Measurements from ENCODE around the gene TSGA10IP.
A peak's percentile ranks its signal among the peaks of the same experiment; 100 is the strongest.

TSGA10IP gene

DNA sequence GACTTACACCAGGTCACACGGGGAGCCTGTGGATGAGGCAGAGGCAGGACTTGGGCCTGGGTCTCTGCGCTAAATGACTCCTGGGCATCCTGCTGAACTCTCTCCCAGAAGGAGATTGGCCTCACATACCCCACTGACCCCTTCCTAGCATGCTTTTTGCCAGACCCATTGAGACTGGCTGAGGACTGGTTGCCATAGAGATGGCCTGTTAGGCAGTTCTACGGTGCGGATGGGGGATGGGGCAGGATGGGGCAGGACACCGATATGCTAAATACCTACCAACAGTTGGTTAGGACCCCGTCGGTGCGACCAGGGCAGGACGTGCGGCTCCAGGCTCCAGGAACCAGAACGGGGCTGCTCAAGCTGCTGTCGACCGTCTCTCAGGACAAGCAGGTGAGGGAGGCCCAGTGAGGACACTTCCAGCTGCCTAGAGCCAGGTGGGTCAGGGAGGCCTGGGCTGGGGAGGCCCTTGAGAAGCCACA, at the start of gene TSGA10IP:
TSS of gene TSGA10IP (plus strand) at position 51 of the 482 bp plus-strand sequence. CDS start at position 247, 196 bp downstream.
- TF ChIP-seq, protein P1, sequence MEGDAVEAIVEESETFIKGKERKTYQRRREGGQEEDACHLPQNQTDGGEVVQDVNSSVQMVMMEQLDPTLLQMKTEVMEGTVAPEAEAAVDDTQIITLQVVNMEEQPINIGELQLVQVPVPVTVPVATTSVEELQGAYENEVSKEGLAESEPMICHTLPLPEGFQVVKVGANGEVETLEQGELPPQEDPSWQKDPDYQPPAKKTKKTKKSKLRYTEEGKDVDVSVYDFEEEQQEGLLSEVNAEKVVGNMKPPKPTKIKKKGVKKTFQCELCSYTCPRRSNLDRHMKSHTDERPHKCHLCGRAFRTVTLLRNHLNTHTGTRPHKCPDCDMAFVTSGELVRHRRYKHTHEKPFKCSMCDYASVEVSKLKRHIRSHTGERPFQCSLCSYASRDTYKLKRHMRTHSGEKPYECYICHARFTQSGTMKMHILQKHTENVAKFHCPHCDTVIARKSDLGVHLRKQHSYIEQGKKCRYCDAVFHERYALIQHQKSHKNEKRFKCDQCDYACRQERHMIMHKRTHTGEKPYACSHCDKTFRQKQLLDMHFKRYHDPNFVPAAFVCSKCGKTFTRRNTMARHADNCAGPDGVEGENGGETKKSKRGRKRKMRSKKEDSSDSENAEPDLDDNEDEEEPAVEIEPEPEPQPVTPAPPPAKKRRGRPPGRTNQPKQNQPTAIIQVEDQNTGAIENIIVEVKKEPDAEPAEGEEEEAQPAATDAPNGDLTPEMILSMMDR (IDR thresholded peaks at IDR 0.05; ENCODE audit: low read depth, low read length, missing control alignments), result no peak
- Histone ChIP-seq H3K27ac (no peak within 1 kb of the TSS), H3K27me3 (replicated peaks) (no peaks in the 10 kb centered on the region), H3K36me3 (replicated peaks) (no peaks in the 10 kb centered on the region), H3K4me3 (ENCODE audit: low read depth, low read length) (no peak within 1 kb of the TSS)
- DNase-seq, result no peak
- in situ Hi-C loops (cut with HindIII; ENCODE audit: low pct_ligation_motif_present, low sequenced_read_pairs), result no loop called here

DNA sequence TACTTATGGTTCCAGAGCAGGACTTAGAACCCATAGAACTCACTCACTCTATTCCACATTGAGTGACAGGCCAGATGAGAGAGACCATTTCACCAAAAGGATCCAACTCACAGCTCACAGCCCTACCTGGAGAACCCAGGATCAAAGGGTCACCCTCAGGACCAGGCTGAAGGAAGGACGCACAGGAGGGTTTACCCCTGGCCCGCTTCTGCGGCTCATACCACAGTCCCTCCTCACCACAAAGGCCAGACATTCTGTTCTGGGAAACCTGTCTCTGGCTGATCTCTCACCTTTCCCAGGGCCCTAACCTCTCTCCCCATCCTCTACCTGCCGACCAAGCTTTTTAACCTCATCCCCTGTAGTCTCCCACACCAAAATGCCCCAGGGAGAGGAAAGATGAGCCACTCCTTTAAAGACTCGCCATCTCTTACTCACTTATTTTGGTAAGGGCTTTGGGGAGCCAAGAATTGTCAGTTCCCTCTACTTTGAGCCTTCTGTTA, 49.7 kb upstream of the TSGA10IP start:
- Histone ChIP-seq H3K27me3 (replicated peaks) (no peaks in the 10 kb centered on the region), H3K4me3 (ENCODE audit: low read depth, low read length) (no peak overlapping the region), H3K36me3 (replicated peaks) (peaks cover 61% of the 10 kb centered on the region), H3K27ac (no peak overlapping the region)
- TF ChIP-seq, protein P1 (IDR thresholded peaks at IDR 0.05; ENCODE audit: low read depth, low read length, missing control alignments), result no peak
- in situ Hi-C loops (cut with HindIII; ENCODE audit: low pct_ligation_motif_present, low sequenced_read_pairs), result no loop called here
- no peak for DNase-seq

DNA sequence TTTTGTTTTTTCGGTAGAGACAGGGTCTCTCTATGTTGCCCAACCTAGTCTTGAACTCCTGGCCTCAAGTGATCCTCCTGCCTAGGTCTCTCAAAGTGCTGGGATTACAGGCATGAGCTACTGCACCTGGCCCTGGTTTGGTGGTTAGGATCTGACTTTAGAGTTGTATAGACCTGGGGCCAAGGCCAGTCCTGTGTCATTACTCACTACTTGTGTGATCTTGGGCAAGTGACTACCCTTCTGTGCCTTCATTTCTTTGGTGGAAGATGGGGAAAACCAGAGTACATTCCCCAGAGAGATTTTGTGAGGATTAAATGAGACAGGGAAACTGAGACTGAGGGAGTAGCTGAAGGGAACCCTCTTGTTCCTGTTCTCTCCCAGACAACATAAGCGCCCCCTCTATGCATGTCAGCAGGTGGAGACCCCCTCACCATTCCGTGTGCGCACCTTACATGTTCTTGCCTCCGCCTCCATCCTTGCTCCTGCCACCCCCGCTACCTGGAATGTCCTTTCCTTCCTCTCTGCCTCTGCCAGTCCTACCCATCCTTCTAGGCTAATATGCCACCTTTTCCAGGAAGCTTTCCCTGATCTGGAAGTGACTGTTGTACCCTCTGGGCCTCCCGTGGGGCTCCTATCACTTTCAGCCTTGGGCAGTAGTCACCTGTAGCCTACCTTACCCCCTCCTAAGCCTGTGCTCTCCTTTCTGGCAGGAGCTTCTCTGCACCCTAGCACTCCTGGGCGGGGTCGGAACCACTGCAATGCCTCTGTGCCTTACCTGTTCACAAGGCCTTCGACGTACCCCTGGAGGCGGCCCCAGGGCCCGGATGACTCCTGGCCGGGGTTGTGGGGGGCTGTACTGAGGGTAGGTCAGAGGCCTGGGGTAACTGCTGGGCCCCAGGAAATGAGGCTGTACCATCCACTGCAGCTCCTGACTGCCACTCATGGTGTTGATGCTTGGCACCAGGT, 49.0 kb upstream of the TSGA10IP start:
- TF ChIP-seq, protein P1 (IDR thresholded peaks at IDR 0.05; ENCODE audit: low read depth, low read length, missing control alignments), result no peak
- no peak for DNase-seq
- Histone ChIP-seq H3K36me3 (replicated peaks) (peaks cover 58% of the 10 kb centered on the region), H3K27me3 (replicated peaks) (no peaks in the 10 kb centered on the region), H3K4me3 (ENCODE audit: low read depth, low read length) (peak overlapping the region; percentile 29), H3K27ac (peak overlapping the region; percentile 42)
- in situ Hi-C loops (cut with HindIII; ENCODE audit: low pct_ligation_motif_present, low sequenced_read_pairs), result no loop called here

DNA sequence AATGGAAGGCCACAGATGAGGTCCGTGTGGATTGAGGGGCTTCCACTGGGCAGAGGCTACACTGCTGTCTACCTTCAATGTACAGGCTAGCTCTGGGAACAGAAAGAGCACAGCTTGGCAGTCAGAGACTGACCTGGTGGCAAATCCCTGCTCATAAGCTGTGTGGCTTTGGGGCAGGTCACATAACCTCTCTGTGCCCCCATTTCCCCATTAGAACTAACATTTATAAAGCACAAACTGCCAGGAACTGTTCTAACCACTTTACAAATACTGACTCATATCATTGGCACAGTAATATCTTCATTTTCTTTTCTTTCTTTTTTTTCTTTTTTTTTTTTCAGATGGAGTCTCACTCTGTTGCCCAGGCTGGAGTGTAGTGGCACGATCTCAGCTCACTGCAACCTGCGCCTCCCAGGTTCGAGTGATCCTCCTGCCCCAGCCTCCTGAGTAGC, 48.2 kb upstream of the TSGA10IP start:
- H3K27ac ChIP-seq, result peak overlapping the region; percentile 42
- peak overlapping the region; percentile 95 for H3K4me3 ChIP-seq (ENCODE audit: low read depth, low read length)
- DNase-seq, result no peak
- TF ChIP-seq, protein P1 (IDR thresholded peaks at IDR 0.05; ENCODE audit: low read depth, low read length, missing control alignments), result no peak
- no peaks in the 10 kb centered on the region for H3K27me3 ChIP-seq (replicated peaks)
- in situ Hi-C loops (cut with HindIII; ENCODE audit: low pct_ligation_motif_present, low sequenced_read_pairs), result no loop called here
- H3K36me3 ChIP-seq (replicated peaks), result peaks cover 51% of the 10 kb centered on the region

DNA sequence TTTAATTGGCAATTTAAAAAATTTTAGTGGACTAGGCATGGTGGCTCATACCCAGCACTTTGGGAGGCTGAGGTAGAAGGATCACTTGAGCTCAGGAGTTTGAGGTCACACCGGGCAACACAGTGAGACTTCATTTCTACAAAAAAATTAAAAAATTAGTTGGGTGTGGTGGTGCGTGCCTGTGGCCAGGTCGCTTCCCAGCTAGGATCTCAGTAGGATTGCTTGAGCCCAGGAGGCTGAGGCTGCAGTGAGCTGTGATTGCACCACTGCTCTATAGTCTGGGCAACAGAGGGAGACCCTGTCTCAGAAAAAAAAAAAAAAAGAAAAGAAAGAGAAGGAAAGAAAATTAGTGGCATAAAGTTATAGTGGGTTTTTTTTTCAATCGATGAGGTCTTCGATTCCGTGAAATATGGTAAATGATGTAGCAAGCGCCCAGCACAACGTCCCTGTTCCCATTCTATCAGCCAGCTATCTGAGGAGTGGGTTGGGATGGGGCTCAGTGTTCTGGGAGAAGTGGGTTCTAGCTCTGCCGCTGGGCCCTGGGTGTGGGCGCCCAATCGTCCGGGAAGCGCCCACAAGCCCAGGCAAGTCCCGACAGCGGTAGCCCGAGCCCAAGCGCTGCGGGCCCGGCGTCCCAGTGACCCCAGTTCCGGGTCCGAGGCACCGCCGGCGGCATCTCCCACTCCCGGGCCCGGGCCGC, 46.5 kb upstream of the TSGA10IP start:
- no peaks in the 10 kb centered on the region for H3K27me3 ChIP-seq (replicated peaks)
- in situ Hi-C loops (cut with HindIII; ENCODE audit: low pct_ligation_motif_present, low sequenced_read_pairs), result no loop called here
- peak overlapping the region; percentile 95 for H3K4me3 ChIP-seq (ENCODE audit: low read depth, low read length)
- DNase-seq, result no peak
- peaks cover 36% of the 10 kb centered on the region for H3K36me3 ChIP-seq (replicated peaks)
- TF ChIP-seq, protein P1 (IDR thresholded peaks at IDR 0.05; ENCODE audit: low read depth, low read length, missing control alignments), result no peak
- H3K27ac ChIP-seq, result peak overlapping the region; percentile 90
